Measurements from ENCODE around the gene USP47. TPM values are rescaled to one million over a fixed set of nuclear protein-coding genes. Genes with fewer than 3 reads are reported as not detected.

The USP47 gene
- polyA plus RNA-seq, 1 donor from 2014 or later, result 92.6 TPM

GRCh38 chr11:11965192-11965591, 123.4 kb downstream of the USP47 start:
- peaks cover under 1% of the 10 kb centered on the region for H3K36me3 ChIP-seq (ENCODE audit: insufficient read depth, low read length)

GRCh38 chr11:11965656-11966353, 124.0 kb downstream of the USP47 start:
- Histone ChIP-seq H3K79me2 (replicated peaks; ENCODE audit: insufficient read depth, low read length) (no peaks in the 10 kb centered on the region), H3K9me3 (ENCODE audit: low read length) (no peaks in the 10 kb centered on the region), H3K4me2 (ENCODE audit: low read length) (no peak overlapping the region), H3K27me3 (ENCODE audit: insufficient read depth, low read depth, low read length) (no peaks in the 10 kb centered on the region), H3K36me3 (ENCODE audit: insufficient read depth, low read length) (no peaks in the 10 kb centered on the region), H2AFZ (ENCODE audit: low read depth, low read length) (no peak overlapping the region), H3K9ac (ENCODE audit: low read length) (no peak overlapping the region), H3K9me2 (ENCODE audit: insufficient read depth, low read length) (no peaks in the 10 kb centered on the region), H4K20me1 (ENCODE audit: insufficient read depth) (no peaks in the 10 kb centered on the region), H3F3A (ENCODE audit: insufficient read depth, low read length, poor library complexity, severe bottlenecking) (no peaks in the 10 kb centered on the region), H3K4me3 (ENCODE audit: low read length) (no peak overlapping the region), H3K27ac (ENCODE audit: low read length) (no peak overlapping the region)
- no peak for TF ChIP-seq MXI1 (conservative IDR thresholded peaks at IDR 0.05; ENCODE audit: poor library complexity, severe bottlenecking)
- no peak for TF ChIP-seq EZH2 (IDR thresholded peaks at IDR 0.05; ENCODE audit: borderline replicate concordance, insufficient read depth, low read length, poor library complexity, severe bottlenecking)
- no peak for TF ChIP-seq EP300 (conservative IDR thresholded peaks at IDR 0.05; ENCODE audit: poor library complexity, severe bottlenecking)
- no peak for TF ChIP-seq RAD21 (conservative IDR thresholded peaks at IDR 0.05)
- TF ChIP-seq POLR2AphosphoS5 (IDR thresholded peaks at IDR 0.05), result no peak
- TF ChIP-seq TAF1 (IDR thresholded peaks at IDR 0.05; ENCODE audit: low read depth), result no peak
- TF ChIP-seq SMC3 (conservative IDR thresholded peaks at IDR 0.05; ENCODE audit: poor library complexity), result no peak
- TF ChIP-seq, protein P1, sequence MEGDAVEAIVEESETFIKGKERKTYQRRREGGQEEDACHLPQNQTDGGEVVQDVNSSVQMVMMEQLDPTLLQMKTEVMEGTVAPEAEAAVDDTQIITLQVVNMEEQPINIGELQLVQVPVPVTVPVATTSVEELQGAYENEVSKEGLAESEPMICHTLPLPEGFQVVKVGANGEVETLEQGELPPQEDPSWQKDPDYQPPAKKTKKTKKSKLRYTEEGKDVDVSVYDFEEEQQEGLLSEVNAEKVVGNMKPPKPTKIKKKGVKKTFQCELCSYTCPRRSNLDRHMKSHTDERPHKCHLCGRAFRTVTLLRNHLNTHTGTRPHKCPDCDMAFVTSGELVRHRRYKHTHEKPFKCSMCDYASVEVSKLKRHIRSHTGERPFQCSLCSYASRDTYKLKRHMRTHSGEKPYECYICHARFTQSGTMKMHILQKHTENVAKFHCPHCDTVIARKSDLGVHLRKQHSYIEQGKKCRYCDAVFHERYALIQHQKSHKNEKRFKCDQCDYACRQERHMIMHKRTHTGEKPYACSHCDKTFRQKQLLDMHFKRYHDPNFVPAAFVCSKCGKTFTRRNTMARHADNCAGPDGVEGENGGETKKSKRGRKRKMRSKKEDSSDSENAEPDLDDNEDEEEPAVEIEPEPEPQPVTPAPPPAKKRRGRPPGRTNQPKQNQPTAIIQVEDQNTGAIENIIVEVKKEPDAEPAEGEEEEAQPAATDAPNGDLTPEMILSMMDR (IDR thresholded peaks at IDR 0.05; ENCODE audit: poor library complexity, severe bottlenecking), result no peak
- TF ChIP-seq, protein P2, sequence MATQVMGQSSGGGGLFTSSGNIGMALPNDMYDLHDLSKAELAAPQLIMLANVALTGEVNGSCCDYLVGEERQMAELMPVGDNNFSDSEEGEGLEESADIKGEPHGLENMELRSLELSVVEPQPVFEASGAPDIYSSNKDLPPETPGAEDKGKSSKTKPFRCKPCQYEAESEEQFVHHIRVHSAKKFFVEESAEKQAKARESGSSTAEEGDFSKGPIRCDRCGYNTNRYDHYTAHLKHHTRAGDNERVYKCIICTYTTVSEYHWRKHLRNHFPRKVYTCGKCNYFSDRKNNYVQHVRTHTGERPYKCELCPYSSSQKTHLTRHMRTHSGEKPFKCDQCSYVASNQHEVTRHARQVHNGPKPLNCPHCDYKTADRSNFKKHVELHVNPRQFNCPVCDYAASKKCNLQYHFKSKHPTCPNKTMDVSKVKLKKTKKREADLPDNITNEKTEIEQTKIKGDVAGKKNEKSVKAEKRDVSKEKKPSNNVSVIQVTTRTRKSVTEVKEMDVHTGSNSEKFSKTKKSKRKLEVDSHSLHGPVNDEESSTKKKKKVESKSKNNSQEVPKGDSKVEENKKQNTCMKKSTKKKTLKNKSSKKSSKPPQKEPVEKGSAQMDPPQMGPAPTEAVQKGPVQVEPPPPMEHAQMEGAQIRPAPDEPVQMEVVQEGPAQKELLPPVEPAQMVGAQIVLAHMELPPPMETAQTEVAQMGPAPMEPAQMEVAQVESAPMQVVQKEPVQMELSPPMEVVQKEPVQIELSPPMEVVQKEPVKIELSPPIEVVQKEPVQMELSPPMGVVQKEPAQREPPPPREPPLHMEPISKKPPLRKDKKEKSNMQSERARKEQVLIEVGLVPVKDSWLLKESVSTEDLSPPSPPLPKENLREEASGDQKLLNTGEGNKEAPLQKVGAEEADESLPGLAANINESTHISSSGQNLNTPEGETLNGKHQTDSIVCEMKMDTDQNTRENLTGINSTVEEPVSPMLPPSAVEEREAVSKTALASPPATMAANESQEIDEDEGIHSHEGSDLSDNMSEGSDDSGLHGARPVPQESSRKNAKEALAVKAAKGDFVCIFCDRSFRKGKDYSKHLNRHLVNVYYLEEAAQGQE (IDR thresholded peaks at IDR 0.05; ENCODE audit: borderline replicate concordance), result no peak

More at GRCh38 chr11:11965192-11965591, 123.4 kb downstream of the USP47 start:
- Histone ChIP-seq H3K27ac (ENCODE audit: low read length) (no peak overlapping the region), H3K79me2 (replicated peaks; ENCODE audit: insufficient read depth, low read length) (no peaks in the 10 kb centered on the region), H3K4me2 (ENCODE audit: low read length) (no peak overlapping the region), H4K20me1 (ENCODE audit: insufficient read depth) (no peaks in the 10 kb centered on the region), H3F3A (ENCODE audit: insufficient read depth, low read length, poor library complexity, severe bottlenecking) (no peaks in the 10 kb centered on the region), H2AFZ (ENCODE audit: low read depth, low read length) (no peak overlapping the region), H3K9me3 (ENCODE audit: low read length) (no peaks in the 10 kb centered on the region), H3K9me2 (ENCODE audit: insufficient read depth, low read length) (no peaks in the 10 kb centered on the region), H3K27me3 (ENCODE audit: insufficient read depth, low read depth, low read length) (no peaks in the 10 kb centered on the region), H3K9ac (ENCODE audit: low read length) (no peak overlapping the region), H3K4me3 (ENCODE audit: low read length) (no peak overlapping the region)
- TF ChIP-seq TAF1 (IDR thresholded peaks at IDR 0.05; ENCODE audit: low read depth) (no peak), EZH2 (IDR thresholded peaks at IDR 0.05; ENCODE audit: borderline replicate concordance, insufficient read depth, low read length, poor library complexity, severe bottlenecking) (no peak), MXI1 (conservative IDR thresholded peaks at IDR 0.05; ENCODE audit: poor library complexity, severe bottlenecking) (no peak), POLR2AphosphoS5 (IDR thresholded peaks at IDR 0.05) (no peak), EP300 (conservative IDR thresholded peaks at IDR 0.05; ENCODE audit: poor library complexity, severe bottlenecking) (no peak), SMC3 (conservative IDR thresholded peaks at IDR 0.05; ENCODE audit: poor library complexity) (no peak), RAD21 (conservative IDR thresholded peaks at IDR 0.05) (no peak)
- TF ChIP-seq, protein P1 (IDR thresholded peaks at IDR 0.05; ENCODE audit: poor library complexity, severe bottlenecking), result no peak
- TF ChIP-seq, protein P2 (IDR thresholded peaks at IDR 0.05; ENCODE audit: borderline replicate concordance), result no peak
